ENCODE data around the gene CKB.

CKB gene

GRCh38 chr14:103535081-103535890, 12.7 kb upstream of the CKB start:
- no peaks in the 10 kb centered on the region for H3K9me3 Mint-ChIP-seq
- H3K27ac Mint-ChIP-seq, result no peak overlapping the region
- no peak for ATAC-seq
- no peak overlapping the region for H3K4me3 Mint-ChIP-seq
- peaks cover 15% of the 10 kb centered on the region for H3K36me3 Mint-ChIP-seq
- H3K4me1 Mint-ChIP-seq, result peaks cover 17% of the 10 kb centered on the region
- H3K27me3 Mint-ChIP-seq, result no peaks in the 10 kb centered on the region

- no peak overlapping the region for H3K4me3 Mint-ChIP-seq
- ATAC-seq, result no peak
- H3K36me3 Mint-ChIP-seq, result peaks cover 15% of the 10 kb centered on the region
- H3K4me1 Mint-ChIP-seq, result peaks cover 24% of the 10 kb centered on the region
- no peak overlapping the region for H3K27ac Mint-ChIP-seq
- H3K9me3 Mint-ChIP-seq, result no peaks in the 10 kb centered on the region
- no peaks in the 10 kb centered on the region for H3K27me3 Mint-ChIP-seq
Observed at GRCh38 chr14:103534576-103535061, 12.0 kb upstream of the CKB start.

- no peaks in the 10 kb centered on the region for H3K9me3 Mint-ChIP-seq
Observed at GRCh38 chr14:103533999-103534575, 11.5 kb upstream of the CKB start.

GRCh38 chr14:103533137-103533998, 10.7 kb upstream of the CKB start:
- peaks cover 33% of the 10 kb centered on the region for H3K4me1 Mint-ChIP-seq
- ATAC-seq, result no peak
- H3K9me3 Mint-ChIP-seq, result no peaks in the 10 kb centered on the region
- H3K27me3 Mint-ChIP-seq, result no peaks in the 10 kb centered on the region
- peaks cover 15% of the 10 kb centered on the region for H3K36me3 Mint-ChIP-seq
- no peak overlapping the region for H3K4me3 Mint-ChIP-seq
- H3K27ac Mint-ChIP-seq, result no peak overlapping the region

More at GRCh38 chr14:103533999-103534575, 11.5 kb upstream of the CKB start:
- Mint-ChIP-seq H3K27me3 (no peaks in the 10 kb centered on the region), H3K4me3 (no peak overlapping the region), H3K4me1 (peaks cover 28% of the 10 kb centered on the region), H3K27ac (no peak overlapping the region), H3K36me3 (peaks cover 15% of the 10 kb centered on the region)
- ATAC-seq, result no peak

- Mint-ChIP-seq H3K4me3 (no peak overlapping the region), H3K27ac (no peak overlapping the region), H3K27me3 (no peaks in the 10 kb centered on the region), H3K9me3 (no peaks in the 10 kb centered on the region), H3K36me3 (peaks cover 15% of the 10 kb centered on the region), H3K4me1 (peaks cover 42% of the 10 kb centered on the region)
- ATAC-seq, result no peak
Observed at GRCh38 chr14:103532216-103533136, 9.8 kb upstream of the CKB start.

- H3K36me3 Mint-ChIP-seq, result peaks cover 10% of the 10 kb centered on the region
- no peak for ATAC-seq
- H3K4me1 Mint-ChIP-seq, result peaks cover 51% of the 10 kb centered on the region
- no peaks in the 10 kb centered on the region for H3K27me3 Mint-ChIP-seq
- H3K9me3 Mint-ChIP-seq, result no peaks in the 10 kb centered on the region
- no peak overlapping the region for H3K4me3 Mint-ChIP-seq
- H3K27ac Mint-ChIP-seq, result peak overlapping the region; percentile 39
Observed at GRCh38 chr14:103531421-103532215, 9.0 kb upstream of the CKB start.

- Mint-ChIP-seq H3K4me1 (peaks cover 59% of the 10 kb centered on the region), H3K4me3 (no peak overlapping the region), H3K27me3 (no peaks in the 10 kb centered on the region), H3K9me3 (no peaks in the 10 kb centered on the region), H3K27ac (peak overlapping the region; percentile 39), H3K36me3 (peaks cover 10% of the 10 kb centered on the region)
- ATAC-seq, result no peak
Observed at GRCh38 chr14:103530831-103531230, 8.2 kb upstream of the CKB start.

- no peak for ATAC-seq
- Mint-ChIP-seq H3K9me3 (no peaks in the 10 kb centered on the region), H3K27ac (peak overlapping the region; percentile 84), H3K4me3 (peak overlapping the region; percentile 98), H3K36me3 (peaks cover 10% of the 10 kb centered on the region), H3K27me3 (no peaks in the 10 kb centered on the region), H3K4me1 (peaks cover 63% of the 10 kb centered on the region)
Observed at GRCh38 chr14:103530390-103530789, 7.8 kb upstream of the CKB start.

- ATAC-seq, result no peak
- H3K4me1 Mint-ChIP-seq, result peaks cover 69% of the 10 kb centered on the region
Observed at GRCh38 chr14:103529383-103530365, 7.0 kb upstream of the CKB start.

GRCh38 chr14:103528587-103529382, 6.2 kb upstream of the CKB start, which contains the start of gene TRMT61A:
Gene TRMT61A, plus strand, starts transcription at chr14:103529196. Its CDS starts 783 bp downstream, at chr14:103529979.
- H3K27ac Mint-ChIP-seq, result peak within 1 kb of the TSS; percentile 84
- H3K27me3 Mint-ChIP-seq, result no peaks in the 10 kb centered on the region
- peaks cover 10% of the 10 kb centered on the region for H3K36me3 Mint-ChIP-seq
- no peaks in the 10 kb centered on the region for H3K9me3 Mint-ChIP-seq
- H3K4me1 Mint-ChIP-seq, result peaks cover 69% of the 10 kb centered on the region
- peak within 1 kb of the TSS; percentile 98 for H3K4me3 Mint-ChIP-seq
- peak; percentile 60 for ATAC-seq

More at GRCh38 chr14:103529383-103530365, 7.0 kb upstream of the CKB start:
- Mint-ChIP-seq H3K9me3 (no peaks in the 10 kb centered on the region), H3K27ac (peak overlapping the region; percentile 84), H3K36me3 (peaks cover 10% of the 10 kb centered on the region), H3K4me3 (peak overlapping the region; percentile 98), H3K27me3 (no peaks in the 10 kb centered on the region)

- peaks cover 69% of the 10 kb centered on the region for H3K4me1 Mint-ChIP-seq
- H3K27me3 Mint-ChIP-seq, result no peaks in the 10 kb centered on the region
- peak overlapping the region; percentile 84 for H3K27ac Mint-ChIP-seq
- ATAC-seq, result no peak
- peaks cover 10% of the 10 kb centered on the region for H3K36me3 Mint-ChIP-seq
- peak overlapping the region; percentile 98 for H3K4me3 Mint-ChIP-seq
- no peaks in the 10 kb centered on the region for H3K9me3 Mint-ChIP-seq
Observed at GRCh38 chr14:103528146-103528586, 5.5 kb upstream of the CKB start.

All from stimulated activated memory B cell treated with anti-CD40 and anti-IgM and Interleukin-4, amounts not matched to agents 10 μg/mL and 1 μg/mL and 100 μg/mL, for 72 hours (primary cell).